ENCODE measurements around the gene ARAP2. TPM values are rescaled to one million over a fixed set of nuclear protein-coding genes. Genes with fewer than 3 reads are reported as not detected.

Gene ARAP2, protein sequence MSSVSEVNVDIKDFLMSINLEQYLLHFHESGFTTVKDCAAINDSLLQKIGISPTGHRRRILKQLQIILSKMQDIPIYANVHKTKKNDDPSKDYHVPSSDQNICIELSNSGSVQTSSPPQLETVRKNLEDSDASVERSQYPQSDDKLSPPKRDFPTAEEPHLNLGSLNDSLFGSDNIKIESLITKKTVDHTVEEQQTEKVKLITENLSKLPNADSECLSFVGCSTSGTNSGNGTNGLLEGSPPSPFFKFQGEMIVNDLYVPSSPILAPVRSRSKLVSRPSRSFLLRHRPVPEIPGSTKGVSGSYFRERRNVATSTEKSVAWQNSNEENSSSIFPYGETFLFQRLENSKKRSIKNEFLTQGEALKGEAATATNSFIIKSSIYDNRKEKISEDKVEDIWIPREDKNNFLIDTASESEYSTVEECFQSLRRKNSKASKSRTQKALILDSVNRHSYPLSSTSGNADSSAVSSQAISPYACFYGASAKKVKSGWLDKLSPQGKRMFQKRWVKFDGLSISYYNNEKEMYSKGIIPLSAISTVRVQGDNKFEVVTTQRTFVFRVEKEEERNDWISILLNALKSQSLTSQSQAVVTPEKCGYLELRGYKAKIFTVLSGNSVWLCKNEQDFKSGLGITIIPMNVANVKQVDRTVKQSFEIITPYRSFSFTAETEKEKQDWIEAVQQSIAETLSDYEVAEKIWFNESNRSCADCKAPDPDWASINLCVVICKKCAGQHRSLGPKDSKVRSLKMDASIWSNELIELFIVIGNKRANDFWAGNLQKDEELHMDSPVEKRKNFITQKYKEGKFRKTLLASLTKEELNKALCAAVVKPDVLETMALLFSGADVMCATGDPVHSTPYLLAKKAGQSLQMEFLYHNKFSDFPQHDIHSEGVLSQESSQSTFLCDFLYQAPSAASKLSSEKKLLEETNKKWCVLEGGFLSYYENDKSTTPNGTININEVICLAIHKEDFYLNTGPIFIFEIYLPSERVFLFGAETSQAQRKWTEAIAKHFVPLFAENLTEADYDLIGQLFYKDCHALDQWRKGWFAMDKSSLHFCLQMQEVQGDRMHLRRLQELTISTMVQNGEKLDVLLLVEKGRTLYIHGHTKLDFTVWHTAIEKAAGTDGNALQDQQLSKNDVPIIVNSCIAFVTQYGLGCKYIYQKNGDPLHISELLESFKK (N-terminal part only)
- 0.12 and 1.1 TPM in 2 replicates for total RNA-seq (2011; cell fraction: chromatin; rRNA removed; ENCODE audit: low replicate concordance)
- 0.50 TPM in 1 of 2 replicates, not detected in the other for total RNA-seq (2011; cell fraction: nucleolus; rRNA removed)
- total RNA-seq (2011; cell fraction: nucleoplasm; rRNA removed), result 0.07 and 0.15 TPM in 2 replicates
- total RNA-seq (2014; rRNA removed) (not detected in 2 replicates), total RNA-seq (2014; rRNA removed; fragmentation: Illumina TruSeq; extraction: Trizol) (0.03 and 0.11 TPM in 2 replicates), total RNA-seq (2015; rRNA removed; fragmentation: Illumina TruSeq; extraction: Trizol) (0.04 and 0.26 TPM in 2 replicates), total RNA-seq (2021) (0.18 and 0.22 TPM in 2 replicates), polyA plus RNA-seq (2011; rRNA removed) (0.03 and 0.35 TPM in 2 replicates), polyA plus RNA-seq (2014; fragmentation: Illumina TruSeq; extraction: Trizol) (0.03 and 0.07 TPM in 2 replicates), polyA plus RNA-seq (2014; fragmentation: Nextera tagmentation; extraction: Ambion mirVana) (not detected), polyA plus RNA-seq (2014; rRNA removed) (0.07 TPM in 1 of 2 replicates, not detected in the other), polyA minus RNA-seq (2011; rRNA and poly(A)+ RNA removed) (0.18 TPM in 1 of 2 replicates, not detected in the other), Bru-seq, nascent RNA (percentile 10 among the genes with signal in this experiment), BruChase-seq, experiment 1, labeled RNA remaining after a 2-hour chase (percentile 12 among the genes with signal in this experiment), BruChase-seq, experiment 2, labeled RNA remaining after a 6-hour chase (percentile 15 among the genes with signal in this experiment)
- polyA plus RNA-seq (2011; cell fraction: cytosol; rRNA removed), result not detected in 2 replicates
- polyA plus RNA-seq (2011; cell fraction: nucleus; rRNA removed), result 0.18 TPM in 1 of 2 replicates, not detected in the other
- 0.01 and 0.24 TPM in 2 replicates for polyA plus RNA-seq (2012)
- 0.38 TPM in 1 of 2 replicates, not detected in the other for polyA minus RNA-seq (2011; cell fraction: cytosol; rRNA and poly(A)+ RNA removed)
- 0.11 and 0.13 TPM in 2 replicates for polyA minus RNA-seq (2011; cell fraction: nucleus; rRNA and poly(A)+ RNA removed)
- long read RNA-seq, experiment 1, result 0 reads
- long read RNA-seq, experiment 2, result 0 reads
- long read RNA-seq, experiment 3, result 0 reads

DNA sequence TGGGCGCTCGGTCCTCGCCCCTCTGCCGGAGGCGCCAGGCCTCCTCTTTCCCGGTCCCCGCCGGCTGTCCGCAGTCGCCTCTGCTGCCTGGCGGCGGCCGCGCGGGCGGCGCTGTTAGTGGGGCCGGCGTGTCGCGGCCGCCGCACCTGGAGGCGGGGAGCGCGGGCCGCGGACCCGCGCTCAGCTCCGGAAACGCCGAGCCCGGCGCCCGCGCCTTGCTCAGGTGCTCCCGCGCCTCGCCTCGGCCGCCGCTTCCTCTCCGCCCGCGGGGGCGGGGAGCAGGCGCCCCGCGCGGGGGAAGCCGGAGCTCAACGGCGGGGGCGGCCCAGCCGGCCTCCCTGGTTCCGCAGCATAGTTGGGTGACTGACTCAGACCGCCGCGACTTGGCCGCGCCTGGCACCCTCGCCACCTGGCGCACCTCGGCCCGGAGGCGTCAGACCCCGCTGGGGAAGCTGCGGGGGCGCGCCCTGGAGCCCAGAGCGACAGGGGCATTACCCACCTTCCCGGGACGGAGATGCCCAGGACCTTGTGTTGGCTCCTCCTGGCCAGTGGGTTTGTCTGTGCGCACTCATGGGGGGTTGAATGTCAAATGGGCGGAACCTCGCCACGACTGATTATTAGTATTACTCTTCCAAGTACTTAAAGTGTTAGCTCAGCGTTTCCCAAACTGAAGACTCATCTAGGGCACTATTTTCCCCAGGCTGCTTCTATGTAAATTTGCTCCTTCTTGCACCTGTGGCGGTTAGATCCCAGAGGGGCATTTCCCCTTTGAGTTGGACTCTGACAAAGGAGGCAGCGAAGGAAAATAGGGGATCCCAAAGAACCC is at the start of gene ARAP2:
Gene ARAP2 (minus strand): TSS at position 258 of the 826 bp plus-strand sequence. CDS start 15,028 bp downstream, outside the sequence.
- FAIRE-seq (no peak), DNase-seq (ENCODE audit: extremely low read depth in 1 of 4, low spot score in 3 of 4) (peak; percentile 5 to 8 (median 6)), ATAC-seq (peak; percentile 59)
- TF ChIP-seq, protein P1, sequence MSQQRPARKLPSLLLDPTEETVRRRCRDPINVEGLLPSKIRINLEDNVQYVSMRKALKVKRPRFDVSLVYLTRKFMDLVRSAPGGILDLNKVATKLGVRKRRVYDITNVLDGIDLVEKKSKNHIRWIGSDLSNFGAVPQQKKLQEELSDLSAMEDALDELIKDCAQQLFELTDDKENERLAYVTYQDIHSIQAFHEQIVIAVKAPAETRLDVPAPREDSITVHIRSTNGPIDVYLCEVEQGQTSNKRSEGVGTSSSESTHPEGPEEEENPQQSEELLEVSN (IDR thresholded peaks at IDR 0.05; ENCODE audit: borderline replicate concordance in 1 of 2, extremely low read depth in 1 of 2, insufficient read depth in 1 of 2, insufficient read length in 1 of 2, low read depth in 1 of 2, low read length in 1 of 2, poor library complexity in 1 of 2, severe bottlenecking in 1 of 2), result peak in 1 of 2 experiments; percentile 57
- TF ChIP-seq RBFOX2 (IDR thresholded peaks at IDR 0.05; ENCODE audit: low read depth, low read length), result no peak
- Histone ChIP-seq H3K9me3 (replicated peaks; ENCODE audit: control insufficient read depth, insufficient read depth, low read depth, low read length) (no peaks in the 10 kb centered on the region), H4K20me1 (replicated peaks; ENCODE audit: control insufficient read depth, insufficient read depth, low read length) (no peaks in the 10 kb centered on the region), H3K27ac (ENCODE audit: extremely low read depth, low read depth, low read length) (no peak within 1 kb of the TSS), H3K4me1 (replicated peaks in 1 of 2; ENCODE audit: control insufficient read depth in 2 of 2, insufficient read depth in 2 of 2, low read length in 2 of 2) (peaks cover 0 to 9% of the 10 kb centered on the region in 2 experiments; a peak in 1 of 5 replicates), H3K36me3 (ENCODE audit: control insufficient read depth, insufficient read depth, low read length) (no peaks in the 10 kb centered on the region), H3K9me1 (ENCODE audit: control insufficient read depth, insufficient read depth, low read length) (no peaks in the 10 kb centered on the region), H3K79me2 (ENCODE audit: control insufficient read depth, insufficient read depth, low read length) (no peaks in the 10 kb centered on the region), H3K4me3 (no peak within 1 kb of the TSS), H2AFZ (ENCODE audit: low read depth, low read length) (no peak within 1 kb of the TSS), H3K27me3 (ENCODE audit: control insufficient read depth in 2 of 2, insufficient read depth in 2 of 2, low read length in 2 of 2) (no peaks in the 10 kb centered on the region), H3K9ac (ENCODE audit: insufficient read depth in 1 of 2, low read depth in 2 of 2, low read length in 2 of 2) (no peak within 1 kb of the TSS), H3K4me2 (ENCODE audit: insufficient read depth, low read length) (no peak within 1 kb of the TSS)
- no TSS peak for BruUV-seq (replicated peaks)
- ChIA-PET CTCF (ENCODE audit: low intra/inter-chr PET ratio) (no interaction called here), POLR2A (no interaction called here)
- intact Hi-C loops (cut with micrococcal nuclease), result no loop called here
- 4% methylated on average over 22 of the region's 81 CpGs for WGBS (ENCODE audit: insufficient coverage, low coverage, missing lambda C conversion rate)
- in situ Hi-C loops (cut with MboI), result no loop called here
